Measurements from ENCODE around the gene MRPL1.

DNA sequence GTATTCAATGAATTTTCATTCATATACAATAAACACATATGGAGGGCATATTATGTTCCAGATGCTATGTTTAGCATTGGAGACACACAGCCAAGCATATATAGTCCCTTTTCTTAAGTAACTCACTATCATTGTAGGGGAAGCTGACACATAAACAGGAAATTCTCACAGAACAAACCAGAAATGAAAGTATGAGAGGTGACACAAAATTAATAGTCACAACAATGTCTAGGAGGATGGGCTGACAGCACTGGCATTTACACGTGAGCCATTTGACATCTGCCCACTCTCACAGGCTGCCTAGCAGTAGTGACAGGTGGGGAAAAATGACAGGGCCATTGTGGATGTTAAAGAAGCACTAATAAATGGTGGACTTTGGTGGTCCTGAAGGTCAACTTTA is 40.9 kb upstream of the MRPL1 start:
- TF ChIP-seq ZFP41 (tag by site-specific recombination; IDR thresholded peaks at IDR 0.05; ENCODE audit: borderline replicate concordance) (no peak), CTCF (tag by site-specific recombination; IDR thresholded peaks at IDR 0.05) (no peak), ZNF184 (tag by site-specific recombination; IDR thresholded peaks at IDR 0.05) (no peak), ZNF155 (tag by site-specific recombination; IDR thresholded peaks at IDR 0.05) (no peak), ZNF416 (tag by site-specific recombination; IDR thresholded peaks at IDR 0.05) (no peak), GLI4 (tag by site-specific recombination; IDR thresholded peaks at IDR 0.05) (no peak), KLF7 (tag by site-specific recombination; IDR thresholded peaks at IDR 0.05; ENCODE audit: borderline replicate concordance) (no peak)
- TF ChIP-seq, protein P1, sequence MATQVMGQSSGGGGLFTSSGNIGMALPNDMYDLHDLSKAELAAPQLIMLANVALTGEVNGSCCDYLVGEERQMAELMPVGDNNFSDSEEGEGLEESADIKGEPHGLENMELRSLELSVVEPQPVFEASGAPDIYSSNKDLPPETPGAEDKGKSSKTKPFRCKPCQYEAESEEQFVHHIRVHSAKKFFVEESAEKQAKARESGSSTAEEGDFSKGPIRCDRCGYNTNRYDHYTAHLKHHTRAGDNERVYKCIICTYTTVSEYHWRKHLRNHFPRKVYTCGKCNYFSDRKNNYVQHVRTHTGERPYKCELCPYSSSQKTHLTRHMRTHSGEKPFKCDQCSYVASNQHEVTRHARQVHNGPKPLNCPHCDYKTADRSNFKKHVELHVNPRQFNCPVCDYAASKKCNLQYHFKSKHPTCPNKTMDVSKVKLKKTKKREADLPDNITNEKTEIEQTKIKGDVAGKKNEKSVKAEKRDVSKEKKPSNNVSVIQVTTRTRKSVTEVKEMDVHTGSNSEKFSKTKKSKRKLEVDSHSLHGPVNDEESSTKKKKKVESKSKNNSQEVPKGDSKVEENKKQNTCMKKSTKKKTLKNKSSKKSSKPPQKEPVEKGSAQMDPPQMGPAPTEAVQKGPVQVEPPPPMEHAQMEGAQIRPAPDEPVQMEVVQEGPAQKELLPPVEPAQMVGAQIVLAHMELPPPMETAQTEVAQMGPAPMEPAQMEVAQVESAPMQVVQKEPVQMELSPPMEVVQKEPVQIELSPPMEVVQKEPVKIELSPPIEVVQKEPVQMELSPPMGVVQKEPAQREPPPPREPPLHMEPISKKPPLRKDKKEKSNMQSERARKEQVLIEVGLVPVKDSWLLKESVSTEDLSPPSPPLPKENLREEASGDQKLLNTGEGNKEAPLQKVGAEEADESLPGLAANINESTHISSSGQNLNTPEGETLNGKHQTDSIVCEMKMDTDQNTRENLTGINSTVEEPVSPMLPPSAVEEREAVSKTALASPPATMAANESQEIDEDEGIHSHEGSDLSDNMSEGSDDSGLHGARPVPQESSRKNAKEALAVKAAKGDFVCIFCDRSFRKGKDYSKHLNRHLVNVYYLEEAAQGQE (tag by site-specific recombination; IDR thresholded peaks at IDR 0.05), result no peak
